GM23338 (cell line): ENCODE data around the gene H1-8. TPM values are rescaled to one million over a fixed set of nuclear protein-coding genes. Genes with fewer than 3 reads are reported as not detected.

Source experiments
- ATAC-seq: fragments of 200-7000 bp; cut with Tn5 transposase; 3 replicates; pipeline ENCODE4 v1.9.1; 2020
- DNase-seq: peaks from one replicate; pipeline ENCODE4 v3.0.0-alpha.2; 2015; ENCODE audit warnings: low spot score
- H2AFZ ChIP-seq: fragments of 200-600 bp; sonication (generic); 2 replicates; pipeline ENCODE4 v1.8.0; 2016; ENCODE audit warnings: antibody characterized with exemption, mild to moderate bottlenecking, moderate library complexity
- H3F3A ChIP-seq: fragments of 200-600 bp; sonication (generic); replicated peaks from 2 replicates; pipeline ENCODE4 v1.8.0; 2017; ENCODE audit warnings: antibody characterized with exemption, mixed run types, low read depth
- H3K27ac ChIP-seq: fragments of 200-600 bp; sonication (generic); 2 replicates; pipeline ENCODE4 v1.6.1; 2016; ENCODE audit warnings: low read depth
- H3K27me3 ChIP-seq: fragments of 200-600 bp; sonication (generic); 2 replicates; pipeline ENCODE4 v1.8.0; 2016; ENCODE audit warnings: mild to moderate bottlenecking, mixed run types, moderate library complexity; ENCODE audit not compliant: insufficient read depth
- H3K36me3 ChIP-seq: fragments of 200-600 bp; sonication (generic); 2 replicates; pipeline ENCODE4 v1.8.0; 2016; ENCODE audit warnings: mild to moderate bottlenecking; ENCODE audit not compliant: insufficient read depth
- H3K4me1 ChIP-seq: fragments of 200-600 bp; sonication (generic); 2 replicates; pipeline ENCODE4 v1.8.0; 2016; ENCODE audit warnings: mild to moderate bottlenecking, moderate library complexity; ENCODE audit not compliant: insufficient read depth
- H3K4me2 ChIP-seq: fragments of 200-600 bp; sonication (generic); 2 replicates; pipeline ENCODE4 v1.7.1; 2017; ENCODE audit warnings: mixed run types
- H3K4me3 ChIP-seq: fragments of 200-600 bp; sonication (generic); 2 replicates; pipeline ENCODE4 v1.6.1; 2016; ENCODE audit warnings: mixed run types
- H3K79me2 ChIP-seq: fragments of 200-600 bp; sonication (generic); replicated peaks from 2 replicates; pipeline ENCODE4 v1.8.0; 2017; ENCODE audit warnings: mild to moderate bottlenecking; ENCODE audit not compliant: insufficient read depth
- H3K9me2 ChIP-seq: fragments of 200-600 bp; sonication (generic); 2 replicates; pipeline ENCODE4 v1.8.0; 2017; ENCODE audit not compliant: insufficient read depth
- H4K20me1 ChIP-seq: fragments of 200-600 bp; sonication (generic); replicated peaks from 2 replicates; pipeline ENCODE4 v1.8.0; 2017; ENCODE audit warnings: mild to moderate bottlenecking; ENCODE audit not compliant: insufficient read depth
- H3K27ac Mint-ChIP-seq: 2 replicates; pipeline ENCODE4 v1.8.0; 2020; ENCODE audit warnings: inconsistent platforms, mild to moderate bottlenecking, moderate library complexity, mixed read lengths
- H3K27me3 Mint-ChIP-seq: 3 replicates; pipeline ENCODE4 v1.8.0; 2022; ENCODE audit warnings: low read depth, mild to moderate bottlenecking, moderate library complexity, mixed read lengths, inconsistent platforms; ENCODE audit not compliant: insufficient read depth, poor library complexity
- H3K36me3 Mint-ChIP-seq: 3 replicates; pipeline ENCODE4 v1.8.0; 2021; ENCODE audit warnings: low read depth, mild to moderate bottlenecking, inconsistent platforms, moderate library complexity, mixed read lengths
- H3K4me1 Mint-ChIP-seq: 3 replicates; pipeline ENCODE4 v1.8.0; 2020; ENCODE audit warnings: mild to moderate bottlenecking, inconsistent platforms, mixed read lengths
- H3K4me3 Mint-ChIP-seq: 3 replicates; pipeline ENCODE4 v1.8.0; 2021; ENCODE audit warnings: moderate library complexity, mild to moderate bottlenecking, inconsistent platforms, mixed read lengths
- H3K9me3 Mint-ChIP-seq: 3 replicates; pipeline ENCODE4 v1.8.0; 2020; ENCODE audit warnings: moderate library complexity, mild to moderate bottlenecking, inconsistent platforms, mixed read lengths
- CREB1 ChIP-seq: fragments of 250-450 bp; sonication (Bioruptor Pico); IDR thresholded peaks from 2 replicates; pipeline ENCODE4 v1.5.0; 2020; ENCODE audit warnings: low read depth, mild to moderate bottlenecking, moderate library complexity
- EZH2phosphoT487 ChIP-seq: fragments of 200-600 bp; sonication (generic); IDR thresholded peaks from one replicate; pipeline ENCODE4 v1.8.1; 2018; ENCODE audit warnings: antibody characterized with exemption; ENCODE audit not compliant: unreplicated experiment
- JUNB ChIP-seq: IDR thresholded peaks from one replicate; pipeline ENCODE4 v1.6.1; 2016; ENCODE audit warnings: antibody characterized with exemption; ENCODE audit not compliant: unreplicated experiment
- STAT1 ChIP-seq: IDR thresholded peaks from one replicate; pipeline ENCODE4 v1.6.1; 2016; ENCODE audit warnings: antibody characterized with exemption; ENCODE audit not compliant: unreplicated experiment
- ZNF331 ChIP-seq: fragments of 250-450 bp; sonication (Bioruptor Pico); IDR thresholded peaks from 2 replicates; pipeline ENCODE4 v1.5.0; 2020; ENCODE audit warnings: low read depth, mild to moderate bottlenecking, moderate library complexity
- ZNF462 ChIP-seq: fragments of 250-450 bp; sonication (Bioruptor Pico); IDR thresholded peaks from 2 replicates; pipeline ENCODE4 v1.5.0; 2020; ENCODE audit warnings: mild to moderate bottlenecking, moderate library complexity
- polyA plus RNA-seq: library from polyadenylated mRNA; unstranded; fragments of >200 nt; fragmentation: Nextera tagmentation; extraction: Ambion mirVana; gene quantifications from 2 replicates; pipeline ENCODE4 v1.2.1, GENCODE V29; 2016
- total RNA-seq: library from RNA; depleted of rRNA; stranded (reverse); fragments of >200 nt; shearing (Covaris generic); gene quantifications from 2 replicates; pipeline ENCODE4 v1.2.3, GENCODE V29; 2014
- TF ChIP-seq, protein P1 (sequence below): IDR thresholded peaks from 2 replicates; pipeline ENCODE4 v1.6.1; 2016; ENCODE audit warnings: antibody characterized with exemption

H1-8 gene
- total and polyA plus RNA-seq, 2 experiments from 2014 or later, result not detected

DNA sequence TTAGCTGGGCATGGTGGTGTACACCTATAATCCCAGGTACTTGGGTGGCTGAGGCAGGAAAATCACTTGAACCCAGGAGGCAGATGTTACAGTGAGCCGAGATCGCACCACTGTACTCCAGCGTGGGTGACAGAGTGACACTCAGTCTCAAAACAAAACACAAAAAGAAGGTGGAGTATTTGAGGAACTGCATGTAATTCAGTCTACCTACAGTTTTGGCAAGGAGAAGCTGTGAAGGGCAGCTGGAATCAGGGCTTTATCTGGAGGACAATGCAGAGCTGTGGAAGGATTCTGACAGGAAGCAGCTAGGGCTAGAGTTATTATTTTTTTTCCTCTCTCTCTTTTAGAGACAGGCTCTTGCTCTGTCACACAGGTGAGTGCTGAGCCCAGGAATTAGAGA, 6.8 kb downstream of the H1-8 start:
- no peaks in the 10 kb centered on the region for H3K27me3 ChIP-seq
- H2AFZ ChIP-seq, result no peak overlapping the region
- no peak overlapping the region for H3K4me2 ChIP-seq
- H3K27me3 Mint-ChIP-seq, result peaks cover 19% of the 10 kb centered on the region
- H3K36me3 Mint-ChIP-seq, result no peaks in the 10 kb centered on the region
- H3K4me1 Mint-ChIP-seq, result peaks cover 19% of the 10 kb centered on the region
- 0 out of 2 replicates have a peak, but pooled peaks cover 3% of the 10 kb centered on the region for H3K4me1 ChIP-seq
- no peak for ATAC-seq
- no peak for DNase-seq
- H3K9me3 Mint-ChIP-seq, result no peaks in the 10 kb centered on the region
- no peaks in the 10 kb centered on the region for H3K9me2 ChIP-seq
- H3K36me3 ChIP-seq, result no peaks in the 10 kb centered on the region
- H3K4me3 Mint-ChIP-seq, result no peak overlapping the region
- H3K4me3 ChIP-seq, result no peak overlapping the region
- H3K79me2 ChIP-seq, result no peaks in the 10 kb centered on the region
- no peak overlapping the region for H3K27ac Mint-ChIP-seq
- TF ChIP-seq STAT1 (no peak), EZH2phosphoT487 (no peak), ZNF462 (no peak), JUNB (no peak), CREB1 (no peak), ZNF331 (CRISPR knock-in tag) (no peak)
- TF ChIP-seq, protein P1, sequence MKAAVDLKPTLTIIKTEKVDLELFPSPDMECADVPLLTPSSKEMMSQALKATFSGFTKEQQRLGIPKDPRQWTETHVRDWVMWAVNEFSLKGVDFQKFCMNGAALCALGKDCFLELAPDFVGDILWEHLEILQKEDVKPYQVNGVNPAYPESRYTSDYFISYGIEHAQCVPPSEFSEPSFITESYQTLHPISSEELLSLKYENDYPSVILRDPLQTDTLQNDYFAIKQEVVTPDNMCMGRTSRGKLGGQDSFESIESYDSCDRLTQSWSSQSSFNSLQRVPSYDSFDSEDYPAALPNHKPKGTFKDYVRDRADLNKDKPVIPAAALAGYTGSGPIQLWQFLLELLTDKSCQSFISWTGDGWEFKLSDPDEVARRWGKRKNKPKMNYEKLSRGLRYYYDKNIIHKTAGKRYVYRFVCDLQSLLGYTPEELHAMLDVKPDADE, result no peak
- H3K27ac ChIP-seq, result no peak overlapping the region
- H3F3A ChIP-seq, result no peaks in the 10 kb centered on the region
- H4K20me1 ChIP-seq, result no peaks in the 10 kb centered on the region
